Measurements from ENCODE around the gene TWIST2.

TWIST2 gene

GRCh38 chr2:238838786-238839327, 9.0 kb upstream of the TWIST2 start:
- DNase-seq = no peak
- Histone ChIP-seq H3K27ac (no peak overlapping the region), H3K9me3 (no peaks in the 10 kb centered on the region), H3K4me3 (no peak overlapping the region), H3K27me3 (peaks cover 0 to 19% of the 10 kb centered on the region in 2 donors), H3K4me1 (no peaks in the 10 kb centered on the region), H3K36me3 (no peaks in the 10 kb centered on the region)
- intact Hi-C loops (cut with DNase I; ENCODE audit: low total_unique reads) = no loop called here
- TF ChIP-seq, protein P1, sequence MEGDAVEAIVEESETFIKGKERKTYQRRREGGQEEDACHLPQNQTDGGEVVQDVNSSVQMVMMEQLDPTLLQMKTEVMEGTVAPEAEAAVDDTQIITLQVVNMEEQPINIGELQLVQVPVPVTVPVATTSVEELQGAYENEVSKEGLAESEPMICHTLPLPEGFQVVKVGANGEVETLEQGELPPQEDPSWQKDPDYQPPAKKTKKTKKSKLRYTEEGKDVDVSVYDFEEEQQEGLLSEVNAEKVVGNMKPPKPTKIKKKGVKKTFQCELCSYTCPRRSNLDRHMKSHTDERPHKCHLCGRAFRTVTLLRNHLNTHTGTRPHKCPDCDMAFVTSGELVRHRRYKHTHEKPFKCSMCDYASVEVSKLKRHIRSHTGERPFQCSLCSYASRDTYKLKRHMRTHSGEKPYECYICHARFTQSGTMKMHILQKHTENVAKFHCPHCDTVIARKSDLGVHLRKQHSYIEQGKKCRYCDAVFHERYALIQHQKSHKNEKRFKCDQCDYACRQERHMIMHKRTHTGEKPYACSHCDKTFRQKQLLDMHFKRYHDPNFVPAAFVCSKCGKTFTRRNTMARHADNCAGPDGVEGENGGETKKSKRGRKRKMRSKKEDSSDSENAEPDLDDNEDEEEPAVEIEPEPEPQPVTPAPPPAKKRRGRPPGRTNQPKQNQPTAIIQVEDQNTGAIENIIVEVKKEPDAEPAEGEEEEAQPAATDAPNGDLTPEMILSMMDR (IDR thresholded peaks at IDR 0.05) = no peak

- DNase-seq = no peak
- no peak overlapping the region for H3K4me3 ChIP-seq
- no peaks in the 10 kb centered on the region for H3K9me3 ChIP-seq
- no peaks in the 10 kb centered on the region for H3K36me3 ChIP-seq
- H3K4me1 ChIP-seq = no peaks in the 10 kb centered on the region
- peaks cover 0 to 19% of the 10 kb centered on the region in 2 donors for H3K27me3 ChIP-seq
- intact Hi-C loops (cut with DNase I; ENCODE audit: low total_unique reads) = no loop called here
- TF ChIP-seq, protein P1 (IDR thresholded peaks at IDR 0.05) = no peak
- no peak overlapping the region for H3K27ac ChIP-seq
Observed at GRCh38 chr2:238839428-238839827, 8.5 kb upstream of the TWIST2 start.

DNA sequence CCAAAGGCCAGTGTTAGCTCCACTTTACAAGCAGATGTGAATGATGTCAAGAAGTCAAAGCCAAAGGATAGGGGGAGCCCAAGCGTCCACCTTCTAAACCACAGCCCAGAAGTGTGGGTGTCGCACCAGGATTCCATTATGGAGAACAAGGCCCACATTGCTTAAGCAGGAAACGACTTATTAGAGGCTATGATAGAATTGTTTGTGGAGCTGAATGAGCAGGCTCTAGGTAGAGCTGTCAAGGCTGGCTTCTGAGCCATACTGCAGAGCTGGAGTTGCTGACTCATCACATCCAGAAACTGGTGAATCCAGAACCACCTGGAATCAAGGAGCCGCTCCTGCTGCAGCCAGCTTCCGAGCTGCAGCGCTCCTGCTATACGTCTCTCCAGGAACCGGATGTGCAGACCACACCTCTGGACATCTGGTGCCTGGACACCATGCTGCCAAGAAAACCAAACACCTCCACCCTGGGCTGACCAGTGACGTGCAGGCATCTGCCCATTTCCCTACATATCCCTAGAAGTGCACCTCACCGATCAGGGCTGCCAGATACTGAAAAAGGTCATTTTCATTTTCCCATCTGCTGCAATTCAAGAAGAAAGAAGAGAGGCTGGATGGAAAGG, 6.2 kb upstream of the TWIST2 start:
- H3K4me3 ChIP-seq = no peak overlapping the region
- no peak overlapping the region for H3K27ac ChIP-seq
- H3K27me3 ChIP-seq = peaks cover 0 to 13% of the 10 kb centered on the region in 2 donors
- no peaks in the 10 kb centered on the region for H3K9me3 ChIP-seq
- H3K4me1 ChIP-seq = peaks cover 0 to 3% (median 2%) of the 10 kb centered on the region in 4 donors
- TF ChIP-seq, protein P1 (IDR thresholded peaks at IDR 0.05) = no peak
- H3K36me3 ChIP-seq = no peaks in the 10 kb centered on the region
- no peak for DNase-seq
- intact Hi-C loops (cut with DNase I; ENCODE audit: low total_unique reads) = no loop called here

DNA sequence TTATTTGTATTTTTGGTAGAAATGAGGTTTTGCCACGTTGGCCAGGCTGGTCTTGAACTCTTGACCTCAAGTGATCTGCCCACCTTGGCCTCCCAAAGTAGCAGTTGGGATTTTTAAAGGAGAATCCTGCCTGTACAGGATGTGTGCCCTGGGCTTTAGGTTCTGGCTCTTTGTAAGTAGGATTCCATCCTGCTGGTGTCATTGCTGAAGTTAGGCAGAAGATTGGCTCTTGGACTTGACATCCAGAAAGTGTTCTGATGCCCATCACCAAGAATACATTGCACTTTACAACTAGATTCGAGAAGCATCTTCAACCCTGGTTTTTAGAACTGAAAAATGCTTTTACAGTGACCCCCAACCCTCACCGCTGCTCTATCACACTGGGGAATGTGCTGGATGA, 4.4 kb upstream of the TWIST2 start:
- H3K9me3 ChIP-seq = no peaks in the 10 kb centered on the region
- H3K27ac ChIP-seq = no peak overlapping the region
- no peak for DNase-seq
- H3K36me3 ChIP-seq = no peaks in the 10 kb centered on the region
- H3K4me1 ChIP-seq = peaks cover 0 to 21% (median 11%) of the 10 kb centered on the region in 4 donors
- no peak overlapping the region for H3K4me3 ChIP-seq
- intact Hi-C loops (cut with DNase I; ENCODE audit: low total_unique reads) = no loop called here
- peaks cover 0 to 12% of the 10 kb centered on the region in 2 donors for H3K27me3 ChIP-seq
- TF ChIP-seq, protein P1 (IDR thresholded peaks at IDR 0.05) = no peak

GRCh38 chr2:238845583-238846377, 2.1 kb upstream of the TWIST2 start:
- H3K4me1 ChIP-seq = peaks cover 0 to 33% (median 22%) of the 10 kb centered on the region in 4 donors
- H3K4me3 ChIP-seq = no peak overlapping the region
- DNase-seq = no peak
- peaks cover 0 to 15% of the 10 kb centered on the region in 2 donors for H3K27me3 ChIP-seq
- H3K9me3 ChIP-seq = no peaks in the 10 kb centered on the region
- H3K27ac ChIP-seq = no peak overlapping the region
- intact Hi-C loops (cut with DNase I; ENCODE audit: low total_unique reads) = no loop called here
- H3K36me3 ChIP-seq = no peaks in the 10 kb centered on the region
- TF ChIP-seq, protein P1 (IDR thresholded peaks at IDR 0.05) = no peak
